HFF-Myc (cell line): ENCODE results near the gene TUBGCP2.
A peak's percentile ranks its signal among the peaks of the same experiment; 100 is the strongest.

Experiments
- DNase-seq: peaks from one replicate; pipeline ENCODE4 v3.0.0-alpha.2; 2011; ENCODE audit warnings: low read depth; ENCODE audit errors: extremely low read depth
- H3K4me3 ChIP-seq: replicated peaks from 2 replicates; pipeline ENCODE4 v1.5.1; 2011; ENCODE audit warnings: low read depth, mild to moderate bottlenecking, control low read depth, low read length
- CTCF ChIP-seq: IDR thresholded peaks from 2 replicates; pipeline ENCODE4 v1.5.1; 2012; ENCODE audit warnings: mild to moderate bottlenecking, low read depth, low read length, control low read depth; ENCODE audit errors: missing control alignments

The TUBGCP2 gene

GRCh38 chr10:133278577-133279265 is 30.0 kb downstream of the TUBGCP2 start:
- no peak for DNase-seq
- no peak for TF ChIP-seq CTCF
- H3K4me3 ChIP-seq: no peak overlapping the region

- TF ChIP-seq CTCF: no peak
- no peak for DNase-seq
- no peak overlapping the region for H3K4me3 ChIP-seq
Measured at GRCh38 chr10:133277993-133278576, 30.6 kb downstream of the TUBGCP2 start.

GRCh38 chr10:133277277-133277992 is 31.2 kb downstream of the TUBGCP2 start:
- no peak for TF ChIP-seq CTCF
- no peak for DNase-seq
- H3K4me3 ChIP-seq: no peak overlapping the region

- DNase-seq: no peak
- H3K4me3 ChIP-seq: peak within 1 kb of the TSS; percentile 23; the same call in 1 of the 2 replicates
- no peak for TF ChIP-seq CTCF
Measured at GRCh38 chr10:133276435-133277201, 32.1 kb downstream of the TUBGCP2 start, which contains the start of gene ADAM8. TSS of gene ADAM8 (minus strand) at chr10:133276868. CDS start at chr10:133276817, 51 bp downstream.

GRCh38 chr10:133276100-133276434 is 32.6 kb downstream of the TUBGCP2 start:
- H3K4me3 ChIP-seq: peak overlapping the region; percentile 23; the same call in 1 of the 2 replicates
- no peak for TF ChIP-seq CTCF
- DNase-seq: no peak

- 0 out of 2 replicates have a peak overlapping the region, but pooled peaks have one; percentile 1 for H3K4me3 ChIP-seq
- no peak for TF ChIP-seq CTCF
- DNase-seq: no peak
Measured at GRCh38 chr10:133275684-133276092, 33.0 kb downstream of the TUBGCP2 start.
